DMS 273 (cell line): ENCODE data around the gene NRXN3.
"Not testable (repeated sequence)": the region's sequence is repeated elsewhere in the genome, so short reads cannot be mapped to it uniquely, and the experiment has no call there.

Experiments used
- DNase-seq: peaks from one replicate; lab custom pipeline; 2025; ENCODE audit not compliant: unreplicated experiment; lab: John Stamatoyannopoulos, UW

NRXN3 gene

GRCh38 chr14:79734656-79735055 lies 1564.5 kb downstream of the NRXN3 start:
- no peak for DNase-seq

DNA sequence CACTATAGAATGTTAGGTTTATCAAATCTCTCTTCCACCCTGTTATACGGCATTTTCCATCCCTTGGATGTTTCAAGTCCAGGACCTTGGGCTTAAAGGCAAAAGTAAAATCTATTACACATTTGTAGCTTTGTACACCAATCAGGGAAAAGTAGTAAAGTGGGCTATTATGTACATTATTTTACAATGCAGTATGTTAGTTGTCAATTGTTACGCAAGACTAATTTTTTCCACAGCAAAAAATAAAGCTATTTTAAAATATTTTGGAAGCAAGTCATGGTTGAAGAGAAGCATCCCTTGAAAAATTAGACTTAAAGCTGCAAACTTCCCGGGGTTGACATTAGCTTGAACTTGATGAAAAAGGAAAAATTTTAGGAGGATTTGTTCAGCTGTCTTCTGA lies 1564.9 kb downstream of the NRXN3 start:
- DNase-seq: no peak

GRCh38 chr14:79740066-79740601 lies 1570.0 kb downstream of the NRXN3 start:
- no peak for DNase-seq

DNA sequence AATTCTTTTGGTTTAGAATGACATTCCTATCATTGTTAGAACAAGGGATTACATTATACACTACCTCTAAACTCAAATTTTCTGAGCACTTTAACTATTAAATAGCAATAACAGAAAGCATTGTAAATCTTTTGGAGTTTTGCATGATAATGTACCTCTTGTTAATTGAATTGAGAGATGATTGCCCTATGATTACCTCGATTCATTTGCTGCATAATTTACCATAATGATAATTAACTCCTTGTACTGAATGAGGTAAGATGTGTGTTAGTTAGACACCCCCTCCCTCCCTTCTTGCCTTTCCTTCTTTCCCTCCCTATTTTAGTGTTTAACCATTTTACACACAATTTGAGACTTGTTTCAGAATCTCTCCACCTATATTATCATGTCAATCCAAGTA lies 1572.0 kb downstream of the NRXN3 start:
- no peak for DNase-seq

- DNase-seq: no peak
These were observed 1574.9 kb downstream of the NRXN3 start for GRCh38 chr14:79745046-79745445.

GRCh38 chr14:79749065-79749464 lies 1578.9 kb downstream of the NRXN3 start:
- DNase-seq: peak; percentile 5

DNA sequence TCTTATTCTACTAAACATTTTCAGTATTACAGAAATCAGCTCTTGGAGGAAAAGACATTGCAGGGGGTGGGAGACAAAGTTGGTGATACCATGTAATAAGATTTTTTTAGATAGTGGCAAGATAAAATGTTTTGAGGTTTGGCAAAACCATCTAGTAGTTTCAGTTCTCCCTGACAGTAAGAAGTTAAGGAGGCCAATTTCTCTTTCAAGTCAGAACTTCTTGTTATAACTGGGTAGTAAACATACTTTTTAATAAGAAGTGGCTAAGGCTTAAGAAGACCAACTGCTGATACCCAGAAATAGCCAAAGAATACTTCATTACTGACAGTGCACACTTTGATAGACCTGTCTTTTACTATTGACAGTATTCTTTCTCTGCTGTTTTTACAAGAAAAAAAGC lies 1588.8 kb downstream of the NRXN3 start:
- no peak for DNase-seq

GRCh38 chr14:79764323-79764722 lies 1594.2 kb downstream of the NRXN3 start:
- DNase-seq: no peak

- no peak for DNase-seq
These were observed 1596.3 kb downstream of the NRXN3 start for GRCh38 chr14:79766511-79766910.

- DNase-seq: no peak
These were observed 1597.1 kb downstream of the NRXN3 start for GRCh38 chr14:79767251-79767650.

DNA sequence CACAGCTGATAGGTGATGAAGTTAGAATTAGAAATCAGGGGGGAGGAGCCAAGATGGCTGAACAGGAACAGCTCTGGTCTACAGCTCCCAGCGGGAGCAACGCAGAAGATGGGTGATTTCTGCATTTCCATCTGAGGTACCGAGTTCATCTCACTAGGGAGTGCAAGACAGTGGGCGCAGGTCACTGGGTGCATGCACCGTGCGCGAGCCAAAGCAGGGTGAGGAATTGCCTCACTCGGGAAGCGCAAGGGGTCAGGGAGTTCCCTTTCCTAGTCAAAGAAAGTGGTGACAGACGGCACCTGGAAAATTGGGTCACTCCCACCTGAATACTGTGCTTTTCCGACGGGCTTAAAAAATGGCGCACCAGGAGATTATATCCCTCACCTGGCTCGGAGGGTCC lies 1597.5 kb downstream of the NRXN3 start:
- not testable (repeated sequence) for DNase-seq

DNA sequence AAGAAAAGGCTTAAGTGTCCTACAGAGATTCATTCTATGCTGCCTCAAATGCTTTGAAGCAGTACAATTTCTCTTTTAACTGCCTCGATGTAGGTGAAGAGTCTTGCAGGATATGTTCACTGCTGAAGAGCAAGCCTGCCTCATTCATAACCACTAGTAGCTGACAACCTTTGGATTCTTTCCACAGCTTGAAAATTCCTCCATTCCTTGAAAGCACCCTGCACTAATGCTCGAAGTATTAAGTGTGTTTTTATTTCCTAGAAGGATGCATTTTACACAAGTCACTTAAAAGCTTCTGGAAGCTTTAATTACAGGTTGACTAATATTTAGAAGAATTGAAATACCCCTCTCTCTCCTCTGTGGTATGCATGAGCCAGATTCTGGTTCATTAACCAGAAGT lies 1611.7 kb downstream of the NRXN3 start:
- DNase-seq: no peak

- no peak for DNase-seq
These were observed 1612.9 kb downstream of the NRXN3 start for GRCh38 chr14:79783041-79783440.

- DNase-seq: no peak
These were observed 1616.3 kb downstream of the NRXN3 start for GRCh38 chr14:79786522-79786921.

DNA sequence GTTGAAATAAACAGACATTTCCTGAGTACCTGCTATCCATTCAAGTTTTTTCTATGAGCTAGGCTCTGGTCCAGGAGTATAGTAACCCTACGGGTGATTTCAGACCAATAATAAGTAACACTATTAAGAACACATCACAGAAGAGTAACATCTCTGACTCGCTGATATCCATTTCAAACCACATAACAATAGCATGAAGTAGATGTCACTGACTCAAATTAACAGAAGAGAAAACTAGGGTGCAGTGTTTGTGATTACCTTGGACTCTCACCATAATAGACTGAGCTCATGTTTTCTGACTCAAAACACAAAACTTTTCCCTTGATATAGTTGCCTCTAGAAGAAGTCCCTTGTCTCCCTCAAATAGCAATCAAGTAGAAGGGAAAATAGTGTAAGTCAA lies 1618.2 kb downstream of the NRXN3 start:
- DNase-seq: no peak

DNA sequence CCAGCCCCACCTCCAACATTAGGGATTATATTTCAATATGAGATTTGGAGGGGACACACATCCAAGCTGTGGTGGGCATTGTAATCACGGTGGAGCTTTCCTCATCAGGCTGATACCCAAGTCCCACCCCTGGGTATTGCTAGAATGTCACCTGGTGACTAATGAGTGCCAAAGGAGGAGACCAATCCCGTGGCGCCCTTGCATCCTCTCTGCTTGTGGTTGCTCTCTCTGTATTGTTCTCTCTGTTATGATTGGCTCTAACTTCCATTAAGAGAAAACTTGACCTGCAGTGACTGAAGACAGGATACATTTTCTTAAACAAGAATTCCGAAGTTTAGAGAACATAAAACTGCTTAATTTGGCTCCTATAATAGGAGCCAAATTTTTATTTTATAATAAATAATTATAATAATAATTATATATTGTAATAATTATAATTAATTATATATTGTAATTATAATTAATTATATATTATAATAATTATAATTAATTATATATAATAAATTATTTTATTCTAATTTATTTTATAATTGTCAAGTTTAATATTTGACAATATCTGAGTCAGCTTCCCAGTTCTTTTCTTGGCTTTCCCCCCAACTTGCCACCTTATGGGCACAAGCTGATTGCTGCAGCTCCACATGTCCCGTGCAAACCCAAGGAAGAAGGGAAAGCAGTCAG lies 1621.0 kb downstream of the NRXN3 start:
- DNase-seq: peak; percentile 3

GRCh38 chr14:79802093-79802492 lies 1631.9 kb downstream of the NRXN3 start:
- no peak for DNase-seq

GRCh38 chr14:79805636-79806035 lies 1635.5 kb downstream of the NRXN3 start:
- DNase-seq: no peak

- DNase-seq: peak; percentile 25
These were observed 1639.9 kb downstream of the NRXN3 start for GRCh38 chr14:79809849-79810612.

GRCh38 chr14:79820866-79821535 lies 1650.8 kb downstream of the NRXN3 start:
- no peak for DNase-seq

- no peak for DNase-seq
These were observed 1651.9 kb downstream of the NRXN3 start for GRCh38 chr14:79822034-79822433.

GRCh38 chr14:79825046-79825521 lies 1654.9 kb downstream of the NRXN3 start:
- DNase-seq: no peak
